Ishikawa (cell line): ENCODE results near the gene PFDN4.
A peak's percentile ranks its signal among the peaks of the same experiment; 100 is the strongest.

ENCODE experiments used
- CEBPB ChIP-seq: IDR thresholded peaks from 2 replicates; pipeline ENCODE4 v1.6.1; 2012
- CREB1 ChIP-seq: IDR thresholded peaks from 2 replicates; pipeline ENCODE4 v1.6.1; 2012; ENCODE audit warnings: low read depth
- EGR1 ChIP-seq: IDR thresholded peaks from 2 replicates; pipeline ENCODE4 v1.6.1; 2012
- EP300 ChIP-seq: IDR thresholded peaks from 2 replicates; pipeline ENCODE4 v1.6.1; 2012; ENCODE audit warnings: borderline replicate concordance
- FOXM1 ChIP-seq: IDR thresholded peaks from 2 replicates; pipeline ENCODE4 v1.6.1; 2012; ENCODE audit warnings: low read depth, borderline replicate concordance
- NFIC ChIP-seq: IDR thresholded peaks from 2 replicates; pipeline ENCODE4 v1.6.1; 2012
- RAD21 ChIP-seq: IDR thresholded peaks from 2 replicates; pipeline ENCODE4 v1.6.1; 2012; ENCODE audit warnings: low read depth
- TAF1 ChIP-seq: IDR thresholded peaks from 2 replicates; pipeline ENCODE4 v1.6.1; 2012; ENCODE audit warnings: low read depth, mild to moderate bottlenecking
- TCF12 ChIP-seq: IDR thresholded peaks from 2 replicates; pipeline ENCODE4 v1.6.1; 2012; ENCODE audit warnings: low read depth
- TEAD4 ChIP-seq: IDR thresholded peaks from 2 replicates; pipeline ENCODE4 v1.6.1; 2012
- YY1 ChIP-seq: IDR thresholded peaks from 2 replicates; pipeline ENCODE4 v1.6.1; 2012; ENCODE audit warnings: low read depth
- ZBTB7A ChIP-seq: IDR thresholded peaks from 2 replicates; pipeline ENCODE4 v1.6.1; 2012; ENCODE audit warnings: low read depth
- TF ChIP-seq, protein P1 (sequence below): IDR thresholded peaks from 2 replicates; pipeline ENCODE4 v1.6.1; 2012
- TF ChIP-seq, protein P2 (sequence below): IDR thresholded peaks from 2 replicates; pipeline ENCODE4 v1.6.1; 2012; ENCODE audit warnings: low read depth, mild to moderate bottlenecking
- TF ChIP-seq, protein P3 (sequence below): IDR thresholded peaks from 2 replicates; pipeline ENCODE4 v1.6.1; 2012

Gene PFDN4

DNA sequence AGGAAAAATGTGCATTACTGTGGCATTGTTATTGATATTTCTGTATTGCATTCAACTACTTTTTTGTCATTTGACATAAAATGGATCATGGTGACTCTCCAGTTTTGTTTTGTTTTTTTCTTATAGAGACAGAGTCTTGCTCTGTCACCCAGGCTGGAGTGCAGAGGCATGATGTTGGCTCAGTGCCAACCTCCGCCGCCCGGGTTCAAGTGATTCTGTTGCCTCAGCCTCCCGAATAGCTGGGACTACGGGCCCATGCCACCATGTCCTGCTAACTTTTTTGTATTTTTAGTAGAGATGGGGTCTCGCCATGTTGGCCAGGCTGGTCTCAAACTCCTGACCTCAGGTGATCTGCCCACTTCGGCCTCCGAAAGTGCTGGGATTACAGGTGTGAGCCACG lies 16.8 kb downstream of the PFDN4 start:
- TF ChIP-seq NFIC, result 0 out of 2 replicates have a peak, but pooled peaks have one; percentile 18

DNA sequence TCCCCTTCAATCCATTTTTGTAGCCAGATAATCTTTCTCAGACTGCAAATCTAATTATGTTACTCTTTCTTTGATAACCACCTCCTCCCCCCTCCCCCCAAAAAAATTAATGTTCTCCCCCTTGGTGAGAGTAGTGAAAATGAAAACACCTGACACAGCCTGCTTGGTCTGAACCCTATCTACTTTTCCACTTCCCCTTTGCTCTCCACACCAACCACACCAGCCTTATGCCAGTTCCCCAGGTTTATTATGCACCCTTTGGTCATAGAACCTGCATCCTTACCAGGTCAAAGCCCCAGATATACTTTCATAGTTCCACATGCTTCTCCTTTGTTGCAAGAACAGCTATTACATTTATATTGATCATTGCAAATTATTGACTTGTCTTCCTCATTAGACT lies 19.4 kb downstream of the PFDN4 start:
- TF ChIP-seq RAD21 (no peak), EGR1 (no peak), FOXM1 (no peak), CEBPB (no peak), TCF12 (no peak), EP300 (no peak), CREB1 (no peak), NFIC (no peak)
- TF ChIP-seq, protein P1, sequence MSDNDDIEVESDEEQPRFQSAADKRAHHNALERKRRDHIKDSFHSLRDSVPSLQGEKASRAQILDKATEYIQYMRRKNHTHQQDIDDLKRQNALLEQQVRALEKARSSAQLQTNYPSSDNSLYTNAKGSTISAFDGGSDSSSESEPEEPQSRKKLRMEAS, result no peak
- TF ChIP-seq, protein P2, sequence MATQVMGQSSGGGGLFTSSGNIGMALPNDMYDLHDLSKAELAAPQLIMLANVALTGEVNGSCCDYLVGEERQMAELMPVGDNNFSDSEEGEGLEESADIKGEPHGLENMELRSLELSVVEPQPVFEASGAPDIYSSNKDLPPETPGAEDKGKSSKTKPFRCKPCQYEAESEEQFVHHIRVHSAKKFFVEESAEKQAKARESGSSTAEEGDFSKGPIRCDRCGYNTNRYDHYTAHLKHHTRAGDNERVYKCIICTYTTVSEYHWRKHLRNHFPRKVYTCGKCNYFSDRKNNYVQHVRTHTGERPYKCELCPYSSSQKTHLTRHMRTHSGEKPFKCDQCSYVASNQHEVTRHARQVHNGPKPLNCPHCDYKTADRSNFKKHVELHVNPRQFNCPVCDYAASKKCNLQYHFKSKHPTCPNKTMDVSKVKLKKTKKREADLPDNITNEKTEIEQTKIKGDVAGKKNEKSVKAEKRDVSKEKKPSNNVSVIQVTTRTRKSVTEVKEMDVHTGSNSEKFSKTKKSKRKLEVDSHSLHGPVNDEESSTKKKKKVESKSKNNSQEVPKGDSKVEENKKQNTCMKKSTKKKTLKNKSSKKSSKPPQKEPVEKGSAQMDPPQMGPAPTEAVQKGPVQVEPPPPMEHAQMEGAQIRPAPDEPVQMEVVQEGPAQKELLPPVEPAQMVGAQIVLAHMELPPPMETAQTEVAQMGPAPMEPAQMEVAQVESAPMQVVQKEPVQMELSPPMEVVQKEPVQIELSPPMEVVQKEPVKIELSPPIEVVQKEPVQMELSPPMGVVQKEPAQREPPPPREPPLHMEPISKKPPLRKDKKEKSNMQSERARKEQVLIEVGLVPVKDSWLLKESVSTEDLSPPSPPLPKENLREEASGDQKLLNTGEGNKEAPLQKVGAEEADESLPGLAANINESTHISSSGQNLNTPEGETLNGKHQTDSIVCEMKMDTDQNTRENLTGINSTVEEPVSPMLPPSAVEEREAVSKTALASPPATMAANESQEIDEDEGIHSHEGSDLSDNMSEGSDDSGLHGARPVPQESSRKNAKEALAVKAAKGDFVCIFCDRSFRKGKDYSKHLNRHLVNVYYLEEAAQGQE, result no peak
- TF ChIP-seq, protein P3, sequence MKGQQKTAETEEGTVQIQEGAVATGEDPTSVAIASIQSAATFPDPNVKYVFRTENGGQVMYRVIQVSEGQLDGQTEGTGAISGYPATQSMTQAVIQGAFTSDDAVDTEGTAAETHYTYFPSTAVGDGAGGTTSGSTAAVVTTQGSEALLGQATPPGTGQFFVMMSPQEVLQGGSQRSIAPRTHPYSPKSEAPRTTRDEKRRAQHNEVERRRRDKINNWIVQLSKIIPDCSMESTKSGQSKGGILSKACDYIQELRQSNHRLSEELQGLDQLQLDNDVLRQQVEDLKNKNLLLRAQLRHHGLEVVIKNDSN, result no peak

DNA sequence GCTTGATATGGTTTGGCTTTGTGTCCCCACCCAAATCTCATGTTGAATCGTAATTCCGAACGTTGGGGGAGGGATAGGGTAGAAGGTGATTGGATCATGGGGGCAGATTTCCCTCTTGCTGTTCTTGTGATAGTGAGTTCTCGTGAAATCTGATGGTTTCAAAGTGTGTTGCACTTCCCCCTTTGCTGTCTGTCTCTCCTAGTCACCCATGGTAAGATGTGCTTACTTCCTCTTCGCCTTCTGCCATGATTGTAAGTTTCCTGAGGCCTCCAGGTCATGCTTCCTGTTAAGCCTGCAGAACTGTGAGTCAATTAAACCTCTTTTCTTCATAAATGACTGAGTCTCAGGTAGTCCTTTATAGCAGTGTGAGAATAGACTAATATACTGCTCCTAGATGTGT lies 19.9 kb downstream of the PFDN4 start:
- TF ChIP-seq TCF12 (no peak), FOXM1 (no peak), ZBTB7A (no peak), EGR1 (no peak), TAF1 (no peak), YY1 (no peak), NFIC (no peak), EP300 (no peak), CREB1 (no peak), CEBPB (no peak), RAD21 (no peak), TEAD4 (no peak)
- TF ChIP-seq, protein P2, result no peak
- TF ChIP-seq, protein P1, result no peak
- TF ChIP-seq, protein P3, result no peak

DNA sequence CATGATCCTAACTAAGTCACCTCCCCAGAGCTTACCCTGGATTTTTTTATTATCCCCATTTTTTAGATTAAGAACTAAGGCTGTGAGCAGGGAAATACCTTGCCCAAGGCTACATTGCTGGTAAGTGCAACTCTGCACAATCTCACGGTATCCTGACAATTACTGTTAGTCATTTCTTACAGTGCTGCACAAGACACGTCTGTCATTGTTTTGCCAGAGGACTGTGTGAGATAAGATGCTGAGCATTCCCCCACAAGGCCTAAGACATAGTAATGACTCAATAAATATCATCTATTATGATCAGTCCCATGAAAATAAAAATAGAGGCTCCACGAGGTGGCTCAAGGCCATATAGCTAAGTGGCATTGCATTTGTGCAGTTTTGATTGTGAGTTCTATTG lies 21.0 kb downstream of the PFDN4 start:
- no peak for TF ChIP-seq TEAD4
- TF ChIP-seq, protein P3, result no peak
- TF ChIP-seq RAD21, result no peak
- TF ChIP-seq YY1, result no peak
- no peak for TF ChIP-seq CREB1
- TF ChIP-seq TCF12, result no peak
- no peak for TF ChIP-seq EP300
- TF ChIP-seq, protein P1, result no peak
- TF ChIP-seq, protein P2, result no peak
- no peak for TF ChIP-seq EGR1
- no peak for TF ChIP-seq FOXM1
- TF ChIP-seq ZBTB7A, result no peak
- no peak for TF ChIP-seq CEBPB
- no peak for TF ChIP-seq TAF1
- no peak for TF ChIP-seq NFIC
